ENCODE measurements around the gene SUPT3H.

Gene SUPT3H

DNA sequence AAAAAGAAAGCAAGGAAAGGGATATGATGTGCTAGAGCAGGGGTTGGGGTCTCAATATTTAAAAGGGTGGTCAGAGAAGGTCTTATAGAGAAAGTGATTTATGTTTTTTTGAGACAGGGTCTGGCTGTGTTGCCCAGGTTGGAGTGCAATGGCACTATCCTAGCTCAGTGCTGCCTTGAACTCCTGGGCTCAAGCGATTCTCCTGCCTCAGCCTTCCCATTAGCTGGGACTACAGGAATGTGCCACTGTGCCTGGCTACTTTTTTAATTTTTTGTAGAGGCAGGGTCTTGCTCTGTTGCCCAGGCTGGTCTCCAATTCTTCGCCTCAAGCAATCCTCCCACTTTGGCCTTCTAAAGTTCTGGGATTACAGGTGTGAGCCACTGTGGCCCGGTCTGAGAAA, 557.0 kb downstream of the SUPT3H start:
- no peak for DNase-seq

DNA sequence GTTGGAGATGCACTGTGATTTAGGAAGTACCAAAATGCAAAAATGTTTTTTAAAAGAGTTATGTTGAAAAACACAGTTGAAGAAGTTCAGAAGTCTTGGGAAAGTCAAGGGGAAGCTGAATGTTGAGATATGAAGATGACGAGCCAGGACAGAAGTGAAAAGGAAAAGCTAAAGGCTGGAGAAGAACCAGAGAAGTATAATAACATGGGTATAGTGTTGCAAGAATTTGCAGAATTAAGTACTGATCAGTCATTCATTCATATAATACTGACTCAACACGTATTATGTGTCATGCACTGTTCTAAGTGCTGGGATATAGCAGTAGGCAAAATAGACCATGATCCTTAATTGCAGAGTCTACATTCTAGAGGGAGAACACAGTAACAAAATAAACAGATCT, 557.4 kb downstream of the SUPT3H start:
- DNase-seq = no peak

DNA sequence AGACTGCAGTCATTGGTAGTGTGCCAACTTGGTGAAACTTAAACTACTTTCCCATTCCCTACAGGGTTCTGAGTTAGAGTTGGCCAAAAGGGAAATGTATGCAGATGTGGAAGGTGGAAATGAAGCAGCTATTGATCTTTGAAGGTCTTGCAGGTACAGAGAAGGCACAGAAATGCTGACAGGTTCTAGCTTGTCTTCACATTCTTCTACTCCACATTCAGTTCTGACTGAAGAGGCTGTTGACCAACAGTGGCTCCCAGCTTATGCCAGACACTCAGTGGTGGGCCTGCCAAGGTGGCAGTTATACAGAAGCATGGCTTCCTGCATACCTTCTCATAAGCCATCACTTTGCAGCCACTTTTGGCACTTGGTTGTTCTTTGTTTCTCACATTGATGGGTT, 566.3 kb downstream of the SUPT3H start:
- no peak for DNase-seq

DNA sequence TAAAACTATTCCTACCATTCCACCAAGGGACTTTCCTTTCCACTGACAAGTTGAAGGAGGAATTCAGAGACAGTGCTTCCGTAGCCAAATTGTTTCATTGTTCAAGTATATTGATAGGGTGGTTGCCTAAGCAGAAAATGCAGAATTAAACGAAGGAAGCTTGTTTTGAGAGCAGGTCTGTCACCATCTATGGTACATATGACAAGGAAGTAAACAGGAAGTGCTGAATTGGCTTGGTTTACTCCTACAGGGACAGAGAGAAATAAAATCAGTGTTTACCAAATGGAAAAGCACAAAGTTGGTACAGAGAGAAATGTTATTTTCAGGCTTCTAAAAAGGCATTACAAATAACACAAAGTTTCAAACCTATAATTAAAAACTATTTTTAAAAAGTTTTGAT, 568.5 kb downstream of the SUPT3H start:
- no peak for DNase-seq

DNA sequence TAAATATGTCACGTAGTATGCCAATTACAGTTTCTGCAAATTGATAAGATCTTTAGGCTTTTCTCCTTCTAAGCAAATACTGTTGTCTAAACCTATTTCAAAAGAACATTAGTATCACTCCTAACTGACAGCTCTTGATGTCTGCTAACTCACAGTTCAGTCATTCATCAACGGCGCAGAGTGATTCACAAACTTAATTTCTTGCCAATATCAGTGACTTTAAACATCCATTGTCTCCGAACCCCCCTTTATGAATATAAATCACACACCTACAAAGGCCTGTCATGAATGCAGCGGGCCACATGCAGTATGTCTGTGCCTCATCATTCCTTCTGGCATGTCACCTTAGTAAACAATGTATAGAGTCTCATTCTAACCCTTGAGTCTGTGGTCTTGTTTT, 569.6 kb downstream of the SUPT3H start:
- DNase-seq = no peak

- DNase-seq = no peak
Measured at GRCh38 chr6:44806656-44807055, 571.1 kb downstream of the SUPT3H start.

- DNase-seq = no peak
Measured at GRCh38 chr6:44805238-44805846, 572.4 kb downstream of the SUPT3H start.

DNA sequence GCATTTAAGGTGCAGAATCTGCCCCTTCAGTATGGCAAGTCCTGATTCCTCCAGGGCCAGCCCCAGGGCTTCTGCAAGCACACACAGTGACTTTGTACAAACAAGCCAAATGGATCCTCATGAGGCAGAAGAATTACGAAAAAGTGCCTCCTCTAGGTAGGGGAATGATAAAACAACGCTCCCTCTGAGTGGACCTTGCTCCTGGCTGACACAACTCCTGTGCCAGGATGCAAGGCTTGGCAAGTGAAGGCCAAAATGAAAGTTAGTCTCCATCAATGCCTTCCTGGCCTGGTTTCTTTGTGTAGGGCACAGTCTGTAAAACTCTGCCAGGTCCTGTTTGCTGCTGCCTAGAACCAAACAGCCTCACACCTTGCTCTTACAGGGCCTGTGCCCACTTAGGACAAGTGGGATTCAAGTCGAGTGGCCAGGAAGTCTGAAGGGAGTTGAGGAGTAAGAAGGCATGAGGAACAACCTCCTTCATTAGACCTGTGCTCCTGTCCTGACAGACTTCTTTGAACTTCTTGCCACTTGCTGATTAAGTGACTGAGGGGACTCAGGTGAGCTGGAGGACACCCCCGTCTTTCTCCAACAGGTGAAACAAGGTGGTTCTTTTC, 573.1 kb downstream of the SUPT3H start:
- DNase-seq = no peak

GRCh38 chr6:44804016-44804415, 573.7 kb downstream of the SUPT3H start:
- DNase-seq = no peak

DNA sequence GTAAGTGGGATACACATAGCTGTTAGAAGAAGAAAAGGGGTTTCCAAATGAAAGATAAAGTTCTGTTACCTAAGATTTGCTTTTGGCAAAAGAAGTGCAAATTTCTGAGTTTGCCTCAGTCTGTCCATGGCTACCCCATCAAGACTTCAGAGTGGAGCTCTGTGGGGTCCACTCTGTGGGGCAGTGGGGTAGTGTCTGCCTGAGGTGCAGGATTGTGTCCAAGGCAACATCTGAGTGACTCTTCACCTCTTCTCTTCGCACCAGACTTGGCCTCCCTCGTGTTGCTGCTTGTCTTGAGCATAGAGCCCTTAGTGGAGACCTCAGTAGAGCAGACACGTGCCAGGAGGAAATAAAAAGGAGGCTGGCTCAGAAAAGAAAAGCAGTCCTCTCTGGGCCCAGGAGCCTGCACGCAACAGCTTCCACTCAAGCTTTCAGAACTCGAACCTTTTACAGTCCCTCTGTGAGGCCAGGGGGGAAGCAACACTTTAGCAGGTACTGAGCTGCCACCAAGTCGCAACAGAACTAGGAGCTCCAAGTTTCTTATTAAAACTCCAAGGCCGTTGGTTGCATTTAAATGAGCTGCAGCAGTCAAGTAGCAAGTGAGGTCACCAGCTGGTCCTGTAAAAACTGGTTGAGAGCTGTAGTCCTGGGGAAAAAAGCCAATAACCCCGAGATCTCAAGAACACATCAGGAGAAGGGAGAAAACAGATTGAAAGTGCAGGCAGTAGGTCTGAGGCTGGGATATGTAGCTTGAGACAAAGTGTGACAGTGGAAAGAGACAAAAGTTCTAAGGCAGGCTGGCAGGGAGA, 576.7 kb downstream of the SUPT3H start:
- DNase-seq = no peak

DNA sequence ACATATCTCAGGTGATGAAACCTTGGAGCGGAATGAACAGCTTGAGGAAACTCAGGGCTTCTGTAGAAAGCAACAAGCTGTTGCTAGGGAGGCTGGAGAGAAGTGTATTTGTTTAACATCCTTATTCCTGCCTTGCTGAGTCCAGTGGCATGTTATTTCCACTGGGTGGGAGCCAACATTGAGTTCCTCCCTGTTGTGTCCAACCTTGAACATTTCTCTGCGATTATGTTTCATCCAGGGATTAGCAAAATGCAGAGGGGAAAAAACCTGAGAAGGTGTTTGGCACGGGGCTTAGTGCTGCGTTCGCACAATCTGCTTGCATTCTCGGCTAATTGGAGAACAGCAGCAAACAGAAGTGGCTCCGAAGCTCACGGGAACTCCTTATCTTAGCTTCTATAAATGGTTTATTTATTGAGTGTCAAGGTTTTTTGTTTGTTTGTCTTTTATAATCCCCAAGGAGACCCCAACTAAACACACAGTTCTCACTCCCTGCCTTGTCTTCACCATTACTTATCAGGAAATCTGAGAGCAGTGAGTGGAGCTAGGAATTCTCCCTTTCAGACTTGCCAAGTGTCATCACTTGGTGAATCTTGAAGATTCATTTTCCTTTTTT, 577.5 kb downstream of the SUPT3H start:
- peak; percentile 16 for DNase-seq

- no peak for DNase-seq
Measured at GRCh38 chr6:44797746-44798145, 580.0 kb downstream of the SUPT3H start.

DNA sequence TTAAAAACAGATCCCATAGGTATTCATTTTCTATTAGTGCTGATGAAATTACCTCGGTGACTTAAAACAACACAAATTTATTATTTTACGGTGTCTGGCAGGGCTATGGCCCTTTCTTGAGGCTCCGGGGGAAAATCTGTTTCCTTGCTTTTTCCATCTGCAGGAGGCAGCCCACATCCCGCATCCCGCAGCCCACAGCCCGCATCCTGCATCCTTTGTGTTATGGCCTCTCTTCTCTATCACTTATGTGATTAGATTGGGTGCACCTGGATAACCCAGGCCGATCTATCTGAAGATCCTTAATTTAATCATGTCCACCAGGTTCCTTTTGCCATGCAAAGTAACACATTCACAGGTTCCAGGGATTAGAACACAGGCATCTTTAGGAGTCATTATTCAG, 582.4 kb downstream of the SUPT3H start:
- DNase-seq = no peak

DNA sequence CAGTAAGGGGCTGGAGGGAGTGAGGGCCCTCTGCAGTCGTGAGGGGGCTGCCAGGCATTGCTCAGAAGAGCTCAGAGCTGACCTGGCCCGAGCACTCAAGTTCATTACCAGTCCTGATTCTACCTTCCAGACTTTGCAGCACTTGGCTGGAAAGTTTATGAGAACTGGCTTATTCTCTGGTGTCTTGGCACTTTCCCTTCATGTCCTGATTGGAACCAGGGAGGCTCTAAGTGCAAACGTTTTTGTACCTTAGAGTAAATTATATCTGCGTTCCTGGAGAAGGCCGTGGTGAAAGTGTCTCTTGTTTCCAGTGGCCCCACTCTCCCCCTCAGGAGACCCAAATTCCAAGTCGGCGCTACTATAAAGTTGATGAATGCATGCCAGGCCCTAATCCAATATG, 587.9 kb downstream of the SUPT3H start:
- DNase-seq = no peak

DNA sequence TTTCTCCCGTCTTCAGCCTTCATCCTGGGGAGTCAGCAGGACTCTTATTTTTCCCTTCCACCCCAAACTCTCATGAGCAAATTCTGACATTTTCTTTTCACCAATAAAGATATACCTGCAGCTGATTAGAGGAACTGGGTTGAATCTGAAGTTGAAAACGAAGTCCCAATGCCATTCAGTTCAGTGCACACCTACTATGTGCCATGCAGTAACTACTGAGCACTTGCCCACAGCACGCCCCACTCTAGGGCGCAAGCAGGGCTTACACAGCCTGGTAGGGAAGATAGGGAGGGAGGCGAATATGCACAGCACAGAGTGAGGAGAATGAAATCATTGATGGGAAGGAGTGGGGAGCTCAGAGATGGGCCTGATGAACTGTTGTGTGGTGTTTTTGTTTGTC, 588.7 kb downstream of the SUPT3H start:
- no peak for DNase-seq

DNA sequence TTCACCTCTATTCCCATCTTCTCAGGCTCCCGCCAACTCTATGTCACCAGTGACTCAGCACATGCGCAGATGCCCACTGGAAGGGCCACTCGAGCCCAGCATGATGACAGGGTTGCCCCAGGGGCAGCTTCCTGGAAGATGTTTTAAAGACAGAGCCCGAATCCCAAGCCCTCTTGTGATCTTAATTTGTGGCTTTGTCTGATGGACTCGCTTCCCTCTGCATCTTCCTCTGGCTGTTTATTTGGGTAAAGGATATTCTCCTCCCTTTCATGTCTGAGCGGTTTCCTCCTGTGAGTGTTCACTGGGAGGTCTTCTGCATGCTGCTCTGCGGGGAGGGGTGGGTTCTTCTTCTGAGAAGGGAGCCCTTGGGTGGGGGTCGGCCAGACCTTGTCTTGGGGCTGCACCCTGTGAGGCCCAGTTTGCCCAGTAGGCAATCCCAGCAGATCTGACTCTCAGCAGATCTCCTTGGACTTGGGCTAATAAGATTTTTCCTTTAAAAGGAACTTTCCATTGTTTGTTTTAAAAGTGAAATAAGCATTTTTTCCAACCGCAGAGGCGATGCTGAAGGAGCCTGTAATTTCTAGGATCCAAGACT, 589.2 kb downstream of the SUPT3H start:
- DNase-seq = no peak

DNA sequence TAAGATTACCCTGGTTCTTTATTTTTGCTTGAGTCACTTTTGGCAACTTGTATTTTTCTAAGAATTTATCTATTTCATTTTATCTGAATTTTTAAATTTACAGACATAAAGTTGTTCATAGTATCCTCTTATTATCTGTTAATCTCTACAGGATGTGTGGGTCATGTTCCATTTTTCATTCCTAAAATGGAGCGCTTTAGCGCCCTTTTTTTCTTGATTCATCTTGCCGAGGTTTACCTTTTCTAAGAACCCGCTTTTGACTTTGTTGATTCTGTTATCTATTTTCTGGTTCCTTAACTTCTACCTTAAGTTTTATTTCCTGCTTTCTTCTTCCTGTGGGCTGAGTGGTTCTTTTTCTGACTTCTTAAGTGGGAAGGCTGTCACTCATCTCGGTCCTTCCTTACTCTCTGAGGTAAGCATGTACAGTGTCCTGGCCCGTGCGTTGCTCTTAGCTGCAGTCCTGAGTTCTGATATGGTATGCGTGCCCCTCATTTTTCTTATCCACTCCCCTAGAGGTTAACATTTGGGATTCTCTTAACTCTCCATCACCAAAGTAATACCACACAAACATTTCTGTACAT, 590.4 kb downstream of the SUPT3H start:
- no peak for DNase-seq

GRCh38 chr6:44785130-44785529, 592.6 kb downstream of the SUPT3H start:
- DNase-seq = no peak

DNA sequence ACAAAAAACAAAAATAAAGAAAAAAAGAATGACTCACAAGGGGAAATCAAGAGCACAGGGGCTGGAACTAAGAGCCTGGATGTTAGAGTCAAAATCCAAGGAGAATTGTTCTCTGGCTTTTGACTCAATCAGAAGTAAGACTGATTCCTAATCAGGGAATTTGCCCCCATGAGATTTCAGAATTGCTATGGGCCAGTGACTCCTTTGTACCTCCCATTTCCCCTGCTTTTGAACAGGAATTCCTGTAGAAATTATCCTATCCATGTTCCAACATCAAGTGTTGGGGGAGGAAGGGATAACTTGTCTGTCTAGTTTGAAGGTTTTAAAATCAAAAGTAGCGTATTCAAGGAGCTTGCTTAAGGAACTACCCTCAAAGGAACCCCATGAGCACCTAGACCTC, 593.5 kb downstream of the SUPT3H start:
- DNase-seq = no peak

DNA sequence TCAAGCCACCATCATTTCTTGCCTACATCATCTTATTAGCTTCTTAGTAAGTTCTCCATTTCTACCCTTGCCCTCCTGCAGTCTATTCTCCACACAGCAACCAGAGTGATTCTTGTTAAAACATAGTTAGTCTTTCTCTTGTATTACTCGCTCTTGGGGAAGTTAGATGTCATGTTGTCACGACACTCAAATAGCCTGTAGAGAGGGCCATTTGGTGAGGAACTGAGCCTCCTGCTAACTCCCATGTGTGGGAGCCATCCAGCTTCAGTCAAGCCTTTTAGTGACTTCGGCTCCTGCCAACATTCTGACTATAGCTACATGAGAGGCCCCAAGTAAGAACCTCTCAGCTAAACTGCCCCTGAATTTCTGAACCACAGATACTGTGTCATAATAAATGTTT, 594.8 kb downstream of the SUPT3H start:
- no peak for DNase-seq

- no peak for DNase-seq
Measured at GRCh38 chr6:44781912-44782597, 595.7 kb downstream of the SUPT3H start.

DNA sequence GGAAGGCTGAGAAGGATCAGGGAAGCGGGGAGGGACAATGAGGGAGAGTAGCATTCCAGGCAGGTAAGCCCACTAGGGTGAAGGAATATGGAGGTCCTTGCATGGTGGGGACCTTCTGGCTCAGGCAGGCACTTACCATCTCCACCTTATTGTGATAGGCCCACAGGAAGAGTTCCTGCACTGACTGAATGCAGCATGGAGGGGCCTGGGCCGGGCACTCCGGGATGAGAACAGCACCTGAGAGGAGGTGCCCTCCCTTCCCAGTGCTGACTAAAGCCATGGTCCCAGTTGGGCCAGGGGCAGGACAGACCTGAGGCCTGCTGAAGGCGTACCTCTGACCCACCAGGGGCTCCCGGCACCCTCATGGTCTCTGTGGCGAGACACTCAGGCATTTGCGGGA, 597.6 kb downstream of the SUPT3H start:
- no peak for DNase-seq

All from DMS53 (cell line).